ENCODE measurements around the gene RHOD.

DNA sequence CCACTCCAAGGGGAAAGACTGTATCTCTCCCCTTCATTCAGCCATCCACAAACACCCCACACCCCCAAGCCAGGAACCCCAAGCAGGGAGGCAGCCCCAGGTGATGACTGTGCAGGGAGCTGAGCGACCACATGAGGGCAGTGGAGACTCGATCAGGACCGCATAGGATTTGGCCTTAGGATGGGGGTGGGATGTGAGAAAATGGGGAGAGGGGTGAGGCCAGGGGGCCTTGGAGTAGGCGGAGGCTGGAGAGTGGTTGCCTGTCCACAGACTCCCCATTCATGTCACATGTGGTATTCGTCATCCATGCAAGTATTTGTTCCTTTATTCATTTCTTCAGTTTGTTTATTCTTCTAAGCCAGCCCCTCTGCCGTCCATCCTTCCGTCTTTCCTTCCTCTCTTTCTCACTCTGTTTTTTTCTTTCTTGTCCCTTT lies 2.7 kb upstream of the RHOD start:
- TF ChIP-seq POLR2A (IDR thresholded peaks at IDR 0.05; ENCODE audit: low read length) (no peak), GATA1 (IDR thresholded peaks at IDR 0.05; ENCODE audit: low read depth, low read length) (no peak)
